ENCODE results near the gene FAM124A.
A peak's percentile ranks its signal among the peaks of the same experiment; 100 is the strongest.

The FAM124A gene

GRCh38 chr13:51246418-51247277, 24.4 kb downstream of the FAM124A start:
- DNase-seq (ENCODE audit: extremely low spot score): no peak
- CTCF ChIA-PET: interaction anchor here (0.9 to 3.7 kb wide), 8 partner anchors 9 to 121 kb away, joined by 3 to 16 read pairs (median 4); no protein-coding TSS in a partner anchor
- TF ChIP-seq CTCF (IDR thresholded peaks at IDR 0.05; ENCODE audit: control extremely low read depth, extremely low read depth, low read depth, missing control alignments): no peak
- POLR2A ChIA-PET: no interaction called here

GRCh38 chr13:51249255-51249654, 27.1 kb downstream of the FAM124A start:
- no peak for TF ChIP-seq CTCF (IDR thresholded peaks at IDR 0.05; ENCODE audit: control extremely low read depth, extremely low read depth, low read depth, missing control alignments)
- CTCF ChIA-PET: interaction anchor here (1.5 to 3.1 kb wide), 2 partner anchors 10 to 37 kb away, joined by 3 to 10 read pairs; no protein-coding TSS in a partner anchor
- no peak for DNase-seq (ENCODE audit: extremely low spot score)
- POLR2A ChIA-PET: no interaction called here

GRCh38 chr13:51249770-51250741, 27.9 kb downstream of the FAM124A start:
- POLR2A ChIA-PET: no interaction called here
- peak; percentile 41 for DNase-seq (ENCODE audit: extremely low spot score)
- CTCF ChIA-PET: interaction anchor here (3.1 kb wide), 1 partner anchor 36 kb away, joined by 10 read pairs; no protein-coding TSS in a partner anchor
- TF ChIP-seq CTCF (IDR thresholded peaks at IDR 0.05; ENCODE audit: control extremely low read depth, extremely low read depth, low read depth, missing control alignments): peak; percentile 7

- no peak for DNase-seq (ENCODE audit: extremely low spot score)
- ChIA-PET CTCF (interaction anchor here (1.0 to 3.1 kb wide), 4 partner anchors 14 to 564 kb away, joined by 3 to 10 read pairs (median 6); no protein-coding TSS in a partner anchor), POLR2A (no interaction called here)
- no peak for TF ChIP-seq CTCF (IDR thresholded peaks at IDR 0.05; ENCODE audit: control extremely low read depth, extremely low read depth, low read depth, missing control alignments)
These were observed 29.3 kb downstream of the FAM124A start for GRCh38 chr13:51251480-51251879.

GRCh38 chr13:51252954-51253532, 30.8 kb downstream of the FAM124A start:
- no peak for TF ChIP-seq CTCF (IDR thresholded peaks at IDR 0.05; ENCODE audit: control extremely low read depth, extremely low read depth, low read depth, missing control alignments)
- DNase-seq (ENCODE audit: extremely low spot score): no peak

More at GRCh38 chr13:51252954-51253532, 30.8 kb downstream of the FAM124A start:
- ChIA-PET POLR2A (no interaction called here), CTCF (interaction anchor here (1.0 to 1.6 kb wide), 5 partner anchors 16 to 128 kb away, joined by 3 to 7 read pairs (median 4); no protein-coding TSS in a partner anchor)
